Stimulated activated CD8-positive, alpha-beta memory T cell treated with anti-CD3 and anti-CD28 coated beads, Interleukin-7, amount 100 ng/mL, for 4 hours (primary cell): ENCODE results near the gene TEX35.
"Not testable (repeated sequence)": the region's sequence is repeated elsewhere in the genome, so short reads cannot be mapped to it uniquely, and the experiment has no call there.

ENCODE experiments used
- DNase-seq, 2 donors: peaks; one replicate each; pipeline ENCODE4 v3.0.0-alpha.2; 2020; ENCODE audit warnings: low read depth in 2 of 2

Gene TEX35

DNA sequence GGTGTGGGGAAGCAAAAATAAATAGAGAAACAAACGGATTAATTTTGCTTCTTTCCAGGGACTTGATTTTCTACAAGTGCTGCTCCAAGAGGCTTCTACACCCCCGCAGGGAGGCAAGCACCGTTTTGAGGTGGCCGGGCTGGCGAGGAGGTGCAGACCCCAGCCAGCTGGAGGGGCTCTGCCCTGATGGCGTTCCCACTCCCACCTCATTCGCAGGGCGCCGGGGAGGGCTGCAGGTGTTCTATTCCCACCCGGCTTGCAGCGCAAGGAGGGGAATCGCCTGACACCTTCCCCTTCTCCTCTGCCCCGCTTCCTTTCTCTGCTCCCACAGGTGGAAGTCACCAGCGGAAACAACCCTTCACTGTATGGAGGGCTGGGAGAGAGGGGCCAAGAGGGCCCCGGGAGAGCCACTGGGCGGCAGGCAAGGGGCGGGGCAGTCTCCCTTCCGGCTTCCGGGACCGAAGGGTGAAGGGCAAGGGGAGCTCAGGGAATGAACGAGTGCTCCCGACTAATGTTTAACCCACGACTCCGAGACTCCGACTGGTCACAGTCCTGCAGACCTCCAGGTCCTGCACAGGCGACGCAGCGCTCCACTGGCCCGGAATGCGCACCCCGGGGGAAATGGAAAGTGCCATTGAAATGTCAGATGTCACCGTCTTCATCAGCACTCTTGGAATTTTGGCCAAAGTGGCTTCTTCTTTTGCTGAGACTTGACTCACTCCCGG is 29.1 kb downstream of the TEX35 start:
- peak in 1 of 2 donors; percentile 10 for DNase-seq

- peak; percentile 62 to 75 for DNase-seq
Measured at GRCh38 chr1:178542554-178543289, 29.8 kb downstream of the TEX35 start.

DNA sequence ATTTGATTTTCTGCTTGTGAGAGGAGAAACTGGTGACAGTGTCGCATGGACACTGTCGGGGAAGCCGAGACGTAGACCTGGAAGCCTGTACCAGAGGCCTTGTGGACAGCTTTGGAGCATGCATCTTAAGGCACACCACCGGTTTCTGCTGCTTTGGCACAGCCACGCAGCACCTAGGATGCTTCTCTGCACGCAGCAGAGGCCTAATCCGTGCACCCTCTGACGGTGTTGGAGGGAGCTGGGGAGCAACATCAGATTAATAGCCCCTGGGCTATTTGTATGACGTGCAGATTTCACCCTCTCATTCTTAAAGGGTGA is 30.3 kb downstream of the TEX35 start:
- no peak for DNase-seq

DNA sequence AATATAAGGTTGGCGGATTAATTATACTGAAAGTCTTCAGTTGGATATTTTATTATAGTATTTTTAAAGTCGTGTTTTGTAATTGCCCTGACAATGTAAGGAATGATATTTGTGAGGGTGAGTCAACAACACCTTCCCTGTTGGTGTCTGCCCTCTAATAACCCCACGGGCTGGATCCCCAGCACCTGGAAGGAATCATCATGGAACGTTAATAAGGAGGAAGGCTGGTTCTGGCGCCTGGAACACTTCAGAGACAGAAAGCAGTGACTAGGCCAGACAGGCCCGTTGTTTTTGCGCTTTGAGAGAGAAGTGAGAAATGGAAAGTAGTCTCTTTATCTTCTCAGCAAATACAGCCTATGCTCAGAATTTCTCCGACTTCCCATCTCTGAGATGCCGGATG is 31.6 kb downstream of the TEX35 start:
- no peak for DNase-seq

GRCh38 chr1:178548108-178548507 is 35.2 kb downstream of the TEX35 start:
- DNase-seq: no peak

DNA sequence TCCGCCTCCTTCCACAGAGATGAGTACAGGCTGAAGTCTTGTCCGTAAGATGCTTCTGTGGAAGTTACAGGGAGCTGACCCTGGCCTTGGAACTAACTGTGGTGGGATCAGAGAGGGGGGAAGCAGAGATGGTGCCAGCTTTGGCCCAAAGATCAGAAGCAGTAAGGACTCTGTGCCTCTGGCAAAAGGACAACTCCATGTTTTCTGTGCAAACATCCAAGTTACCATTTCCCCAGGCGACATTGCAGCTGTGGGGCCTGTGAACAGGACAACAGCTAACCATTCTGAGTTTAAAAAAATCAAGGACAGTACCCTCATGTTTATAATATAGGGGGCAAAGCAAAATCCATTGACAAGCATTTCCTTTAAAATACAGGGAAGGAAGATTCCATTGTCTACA is 38.4 kb downstream of the TEX35 start:
- no peak for DNase-seq

DNA sequence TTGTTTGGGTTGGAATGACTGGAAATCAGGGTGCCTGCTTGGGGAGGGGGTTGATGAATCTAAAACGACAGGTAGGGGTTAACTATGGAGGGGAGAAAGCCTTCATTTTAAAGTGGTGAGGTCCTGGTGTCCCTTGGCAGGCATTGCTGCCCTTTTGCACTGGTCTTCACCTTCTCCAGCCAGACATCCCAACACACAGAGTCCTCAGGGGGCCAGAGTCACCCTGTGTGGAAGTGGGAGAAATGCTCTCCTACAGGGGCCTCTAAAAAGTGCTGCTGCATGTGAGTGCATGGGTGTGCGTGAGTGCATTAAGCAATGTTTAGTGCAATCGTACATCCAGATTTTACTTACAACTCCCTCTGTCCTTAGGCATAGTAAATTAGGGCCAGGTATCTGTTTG is 39.0 kb downstream of the TEX35 start:
- no peak for DNase-seq

DNA sequence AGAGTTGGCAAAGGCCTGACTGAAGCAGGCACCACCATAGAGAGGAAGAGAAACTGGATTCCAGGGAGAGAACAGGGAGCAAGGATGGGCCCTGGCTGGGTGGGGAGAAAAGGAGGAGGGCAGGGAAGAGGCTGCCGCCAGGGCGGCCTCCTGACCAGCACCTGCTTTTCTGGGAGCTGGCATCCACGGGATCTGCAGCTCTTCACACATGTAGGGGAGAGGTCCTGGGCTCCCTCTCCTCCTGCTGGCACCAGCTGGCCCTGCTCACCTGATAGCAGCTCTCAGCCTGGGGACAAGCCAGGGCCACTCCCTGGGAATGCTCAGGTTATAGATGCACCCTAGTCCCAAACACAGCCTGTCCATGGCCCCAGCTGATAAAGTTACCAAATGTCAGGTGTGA is 39.9 kb downstream of the TEX35 start:
- DNase-seq: no peak

DNA sequence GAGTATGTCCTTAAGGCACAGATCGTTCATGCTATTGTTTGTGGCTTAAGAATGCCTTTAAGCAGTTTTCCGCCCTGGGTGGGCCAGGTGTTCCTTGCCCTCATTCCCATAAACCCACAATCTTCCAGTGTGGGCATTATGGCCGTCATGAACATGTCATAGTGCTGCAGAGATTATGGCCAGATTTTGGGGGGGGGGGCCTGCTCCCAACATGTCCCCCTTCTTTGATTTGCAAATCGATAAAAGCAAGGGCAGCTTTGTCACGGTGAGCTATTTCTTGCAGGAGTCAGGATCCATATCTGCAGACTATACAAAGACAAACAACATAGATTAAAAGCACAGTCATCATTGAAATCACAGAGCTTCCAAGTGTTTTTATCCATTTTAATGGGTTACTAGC is 41.4 kb downstream of the TEX35 start:
- not testable (repeated sequence) for DNase-seq

DNA sequence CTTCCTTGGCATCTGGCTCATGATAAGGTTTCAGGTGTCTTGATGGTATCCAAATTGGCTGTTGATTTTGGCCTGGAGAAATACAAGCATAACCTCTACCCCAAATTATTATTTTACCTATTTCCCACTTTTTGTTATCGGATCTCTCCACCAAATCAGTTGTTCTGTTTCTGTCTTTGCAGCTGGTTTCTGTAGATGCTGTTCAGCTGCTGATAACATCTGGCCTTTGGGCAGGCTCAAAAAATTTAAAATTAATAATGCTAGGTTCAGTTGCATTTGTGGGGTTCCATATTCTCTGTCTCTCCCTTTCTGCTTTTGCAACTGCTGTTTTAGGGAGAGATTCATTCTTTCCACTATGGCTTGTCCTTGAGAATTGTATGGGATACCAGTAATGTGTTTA is 42.7 kb downstream of the TEX35 start:
- DNase-seq: not testable (repeated sequence)

- not testable (repeated sequence) for DNase-seq
Measured at GRCh38 chr1:178558816-178559215, 45.9 kb downstream of the TEX35 start.

- no peak for DNase-seq
Measured at GRCh38 chr1:178560871-178561376, 48.0 kb downstream of the TEX35 start.

DNA sequence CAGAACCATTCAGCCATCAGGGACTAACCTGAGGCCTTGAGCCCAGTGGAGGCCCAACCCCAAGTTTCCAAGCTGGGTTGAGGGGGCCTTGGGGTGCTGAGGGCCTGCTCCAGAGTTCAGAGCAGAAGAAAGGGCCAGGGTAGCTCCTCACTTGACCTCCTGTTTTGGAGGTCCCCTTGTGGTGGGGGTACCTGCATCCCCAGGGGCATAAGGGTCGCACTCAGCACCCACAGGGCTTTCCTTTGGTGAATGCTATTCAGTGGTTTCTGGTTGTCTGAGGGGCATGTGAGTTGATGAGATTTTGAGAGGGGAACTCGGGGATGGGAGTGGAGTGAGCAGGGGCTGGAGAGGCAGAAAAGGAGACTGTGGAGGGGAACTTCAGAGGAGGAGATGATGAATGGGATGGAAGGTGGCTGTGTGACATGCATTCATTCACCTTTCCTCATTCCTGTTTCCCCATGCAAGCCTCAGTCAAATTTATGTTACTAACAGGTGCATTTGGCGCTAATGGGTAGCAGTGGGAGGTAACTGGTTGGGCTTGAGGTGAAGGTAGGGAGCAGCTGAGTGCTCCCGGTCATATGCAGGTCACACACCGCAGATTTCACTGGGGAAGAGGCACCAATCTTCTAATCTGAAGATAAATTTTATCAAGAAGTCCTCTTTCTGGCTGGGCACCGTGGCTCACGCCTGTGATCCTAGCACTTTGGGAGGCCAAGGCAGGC is 50.4 kb downstream of the TEX35 start:
- DNase-seq: no peak

- no peak for DNase-seq
Measured at GRCh38 chr1:178564086-178564782, 51.3 kb downstream of the TEX35 start.

- DNase-seq: no peak
Measured at GRCh38 chr1:178564783-178565180, 51.9 kb downstream of the TEX35 start.

DNA sequence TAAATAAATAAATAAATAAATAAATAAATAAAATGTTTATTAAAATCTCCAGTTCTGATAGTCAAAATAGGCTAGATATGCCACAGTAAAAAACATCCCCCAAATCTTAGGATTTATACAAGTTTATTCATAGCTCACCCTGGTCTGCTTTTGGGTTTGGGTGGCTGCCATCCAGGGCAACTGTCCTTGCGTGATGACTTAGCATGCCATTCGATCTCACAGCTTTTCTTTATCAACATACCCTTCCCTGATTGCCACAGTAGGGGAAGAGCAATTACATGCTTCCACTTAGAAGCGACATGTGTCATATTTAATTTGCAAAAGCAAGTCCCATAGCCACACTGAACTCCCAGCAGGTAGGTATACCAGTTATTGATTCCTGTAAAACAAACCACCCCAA is 52.7 kb downstream of the TEX35 start:
- DNase-seq: no peak

DNA sequence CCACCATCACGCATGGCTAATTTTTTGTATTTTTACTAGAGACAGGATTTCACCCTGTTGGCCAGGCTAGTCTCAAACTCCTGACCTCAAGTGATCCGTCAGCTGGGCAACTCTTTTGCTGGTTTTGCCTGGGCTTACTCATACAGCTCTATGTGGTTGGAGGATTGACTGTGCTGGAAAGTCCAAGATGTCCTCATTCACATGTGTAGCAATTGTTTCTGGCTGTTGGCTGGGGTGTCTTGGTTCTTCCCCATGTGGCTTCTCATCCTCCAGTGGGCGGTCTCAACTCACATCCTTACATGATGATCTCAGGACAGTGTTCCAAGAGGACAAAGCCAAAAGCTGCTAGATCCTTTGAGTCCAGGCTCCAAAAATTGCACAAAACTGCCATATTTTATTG is 53.3 kb downstream of the TEX35 start:
- no peak for DNase-seq

GRCh38 chr1:178571807-178572206 is 58.9 kb downstream of the TEX35 start:
- no peak for DNase-seq
